Measurements from ENCODE around the gene GYG1. TPM values are rescaled to one million over a fixed set of nuclear protein-coding genes. Genes with fewer than 3 reads are reported as not detected.

GYG1 gene
- total RNA-seq, 1 experiment from 2014 or later = 75.2 TPM

DNA sequence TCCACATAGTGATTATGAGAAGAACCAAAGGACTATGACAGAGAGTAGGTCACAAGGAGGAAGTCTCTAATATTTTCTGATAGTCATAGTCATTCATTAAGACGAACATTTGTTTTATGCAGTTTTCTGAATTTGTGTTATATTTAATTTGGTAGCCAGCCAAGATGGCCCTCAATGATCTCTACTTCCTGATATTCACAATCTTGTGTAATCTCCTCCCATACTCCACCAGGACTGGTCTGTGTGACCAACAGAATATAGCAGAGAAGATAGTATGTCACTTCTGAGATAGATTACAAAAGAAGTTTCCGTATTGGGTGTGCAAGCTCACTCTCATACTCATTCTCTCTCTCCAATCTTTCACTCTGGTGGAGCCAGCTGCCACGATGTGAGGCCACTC lies 64.2 kb downstream of the GYG1 start:
- CTCF ChIA-PET = no interaction called here

DNA sequence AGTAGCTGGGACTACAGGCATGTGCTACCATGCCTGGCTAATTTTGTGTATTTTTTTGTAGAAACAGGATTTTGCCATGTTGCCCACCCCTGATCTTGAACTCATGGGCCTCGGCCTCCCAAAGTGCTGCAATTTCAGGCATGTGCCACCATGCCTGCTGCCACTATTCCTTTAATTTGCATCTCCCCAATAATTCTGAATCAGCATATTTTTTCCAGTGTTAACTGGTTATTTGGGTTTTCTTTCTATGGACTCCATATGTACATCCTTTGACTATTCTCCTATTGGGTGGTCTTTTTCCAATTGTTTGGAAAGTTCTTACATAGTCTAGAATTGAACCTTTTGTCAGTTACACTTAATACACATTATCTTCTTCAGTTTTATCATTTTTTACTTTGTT lies 66.9 kb downstream of the GYG1 start:
- intact Hi-C loops (cut with micrococcal nuclease; ENCODE audit: unreplicated experiment) = no loop called here
- CTCF ChIA-PET = no interaction called here
- no peaks in the 10 kb centered on the region for H3K9me3 ChIP-seq (ENCODE audit: control insufficient read depth, insufficient read depth, low read depth, low read length)

More for the DNA sequence above, 64.2 kb downstream of the GYG1 start:
- H3K27ac ChIP-seq (ENCODE audit: low read length) = no peak overlapping the region
- TF ChIP-seq, protein P1, sequence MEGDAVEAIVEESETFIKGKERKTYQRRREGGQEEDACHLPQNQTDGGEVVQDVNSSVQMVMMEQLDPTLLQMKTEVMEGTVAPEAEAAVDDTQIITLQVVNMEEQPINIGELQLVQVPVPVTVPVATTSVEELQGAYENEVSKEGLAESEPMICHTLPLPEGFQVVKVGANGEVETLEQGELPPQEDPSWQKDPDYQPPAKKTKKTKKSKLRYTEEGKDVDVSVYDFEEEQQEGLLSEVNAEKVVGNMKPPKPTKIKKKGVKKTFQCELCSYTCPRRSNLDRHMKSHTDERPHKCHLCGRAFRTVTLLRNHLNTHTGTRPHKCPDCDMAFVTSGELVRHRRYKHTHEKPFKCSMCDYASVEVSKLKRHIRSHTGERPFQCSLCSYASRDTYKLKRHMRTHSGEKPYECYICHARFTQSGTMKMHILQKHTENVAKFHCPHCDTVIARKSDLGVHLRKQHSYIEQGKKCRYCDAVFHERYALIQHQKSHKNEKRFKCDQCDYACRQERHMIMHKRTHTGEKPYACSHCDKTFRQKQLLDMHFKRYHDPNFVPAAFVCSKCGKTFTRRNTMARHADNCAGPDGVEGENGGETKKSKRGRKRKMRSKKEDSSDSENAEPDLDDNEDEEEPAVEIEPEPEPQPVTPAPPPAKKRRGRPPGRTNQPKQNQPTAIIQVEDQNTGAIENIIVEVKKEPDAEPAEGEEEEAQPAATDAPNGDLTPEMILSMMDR (IDR thresholded peaks at IDR 0.05) = no peak
- TF ChIP-seq TCF7L2 (IDR thresholded peaks at IDR 0.05; ENCODE audit: low read depth, low read length) (no peak), POLR2AphosphoS5 (IDR thresholded peaks at IDR 0.05; ENCODE audit: low read depth, low read length) (no peak), SIN3A (IDR thresholded peaks at IDR 0.05; ENCODE audit: borderline replicate concordance, insufficient read depth, low read depth, low read length) (no peak)
- TF ChIP-seq, protein P2, sequence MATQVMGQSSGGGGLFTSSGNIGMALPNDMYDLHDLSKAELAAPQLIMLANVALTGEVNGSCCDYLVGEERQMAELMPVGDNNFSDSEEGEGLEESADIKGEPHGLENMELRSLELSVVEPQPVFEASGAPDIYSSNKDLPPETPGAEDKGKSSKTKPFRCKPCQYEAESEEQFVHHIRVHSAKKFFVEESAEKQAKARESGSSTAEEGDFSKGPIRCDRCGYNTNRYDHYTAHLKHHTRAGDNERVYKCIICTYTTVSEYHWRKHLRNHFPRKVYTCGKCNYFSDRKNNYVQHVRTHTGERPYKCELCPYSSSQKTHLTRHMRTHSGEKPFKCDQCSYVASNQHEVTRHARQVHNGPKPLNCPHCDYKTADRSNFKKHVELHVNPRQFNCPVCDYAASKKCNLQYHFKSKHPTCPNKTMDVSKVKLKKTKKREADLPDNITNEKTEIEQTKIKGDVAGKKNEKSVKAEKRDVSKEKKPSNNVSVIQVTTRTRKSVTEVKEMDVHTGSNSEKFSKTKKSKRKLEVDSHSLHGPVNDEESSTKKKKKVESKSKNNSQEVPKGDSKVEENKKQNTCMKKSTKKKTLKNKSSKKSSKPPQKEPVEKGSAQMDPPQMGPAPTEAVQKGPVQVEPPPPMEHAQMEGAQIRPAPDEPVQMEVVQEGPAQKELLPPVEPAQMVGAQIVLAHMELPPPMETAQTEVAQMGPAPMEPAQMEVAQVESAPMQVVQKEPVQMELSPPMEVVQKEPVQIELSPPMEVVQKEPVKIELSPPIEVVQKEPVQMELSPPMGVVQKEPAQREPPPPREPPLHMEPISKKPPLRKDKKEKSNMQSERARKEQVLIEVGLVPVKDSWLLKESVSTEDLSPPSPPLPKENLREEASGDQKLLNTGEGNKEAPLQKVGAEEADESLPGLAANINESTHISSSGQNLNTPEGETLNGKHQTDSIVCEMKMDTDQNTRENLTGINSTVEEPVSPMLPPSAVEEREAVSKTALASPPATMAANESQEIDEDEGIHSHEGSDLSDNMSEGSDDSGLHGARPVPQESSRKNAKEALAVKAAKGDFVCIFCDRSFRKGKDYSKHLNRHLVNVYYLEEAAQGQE (IDR thresholded peaks at IDR 0.05; ENCODE audit: insufficient read depth in 1 of 2, low read depth in 2 of 2, low read length in 1 of 2) = no peak
- H3K9me3 ChIP-seq (ENCODE audit: control insufficient read depth, insufficient read depth, low read depth, low read length) = no peaks in the 10 kb centered on the region
- in situ Hi-C loops (cut with HindIII; ENCODE audit: low pct_unique_long_range_greater_than_20kb, low sequenced_read_pairs) = no loop called here
- no peak overlapping the region for H3K4me3 ChIP-seq (ENCODE audit: low read depth in 2 of 2, low read length in 2 of 2)
- no peaks in the 10 kb centered on the region for H3K4me1 ChIP-seq (ENCODE audit: control insufficient read depth, insufficient read depth, low read length)
- intact Hi-C loops (cut with micrococcal nuclease; ENCODE audit: unreplicated experiment) = no loop called here
- ATAC-seq (no peak), DNase-seq (ENCODE audit: low read depth, low spot score) (no peak)
- POLR2A ChIA-PET = no interaction called here
- H3K27me3 ChIP-seq (ENCODE audit: control insufficient read depth, insufficient read depth, low read length) = no peaks in the 10 kb centered on the region
- peaks cover 77% of the 10 kb centered on the region for H3K36me3 ChIP-seq (ENCODE audit: control insufficient read depth, insufficient read depth, low read length)
- no TSS peak for BruUV-seq (replicated peaks)

More for the DNA sequence above, 66.9 kb downstream of the GYG1 start:
- no TSS peak for BruUV-seq (replicated peaks)
- DNase-seq (ENCODE audit: low read depth, low spot score) = no peak
- ATAC-seq = no peak
- in situ Hi-C loops (cut with HindIII; ENCODE audit: low pct_unique_long_range_greater_than_20kb, low sequenced_read_pairs) = no loop called here
- Histone ChIP-seq H3K27me3 (ENCODE audit: control insufficient read depth, insufficient read depth, low read length) (no peaks in the 10 kb centered on the region), H3K36me3 (ENCODE audit: control insufficient read depth, insufficient read depth, low read length) (peaks cover 75% of the 10 kb centered on the region), H3K27ac (ENCODE audit: low read length) (no peak overlapping the region), H3K4me3 (ENCODE audit: low read depth in 2 of 2, low read length in 2 of 2) (no peak overlapping the region), H3K4me1 (ENCODE audit: control insufficient read depth, insufficient read depth, low read length) (no peaks in the 10 kb centered on the region)
- TF ChIP-seq, protein P1 (IDR thresholded peaks at IDR 0.05) = no peak
- TF ChIP-seq POLR2AphosphoS5 (IDR thresholded peaks at IDR 0.05; ENCODE audit: low read depth, low read length) = no peak
- POLR2A ChIA-PET = no interaction called here

Measured in Panc1 (cell line).